H9 (cell line): ENCODE results near the gene PGM3. TPM values are rescaled to one million over a fixed set of nuclear protein-coding genes. Genes with fewer than 3 reads are reported as not detected.

ENCODE experiments used
- DNase-seq: peaks from one replicate; pipeline ENCODE4 v3.0.0-alpha.2; 2017
- H2AFZ ChIP-seq: one replicate; pipeline ENCODE4 v1.6.1; 2013; ENCODE audit warnings: mild to moderate bottlenecking, low read length, control low read depth, moderate library complexity
- H2AK5ac ChIP-seq: 2 replicates; pipeline ENCODE4 v1.6.1; 2013; ENCODE audit warnings: low read length, control low read depth, mixed read lengths; ENCODE audit not compliant: insufficient read length
- H2BK120ac ChIP-seq: one replicate; pipeline ENCODE4 v1.6.1; 2013; ENCODE audit warnings: low read depth, mild to moderate bottlenecking, low read length, control low read depth, inconsistent platforms; ENCODE audit not compliant: poor library complexity, severe bottlenecking
- H2BK12ac ChIP-seq: 2 replicates; pipeline ENCODE4 v1.6.1; 2013; ENCODE audit warnings: low read length, control low read depth, mixed read lengths, low read depth; ENCODE audit not compliant: insufficient read length
- H2BK15ac ChIP-seq: 2 replicates; pipeline ENCODE4 v1.6.1; 2013; ENCODE audit warnings: low read depth, low read length, control low read depth
- H2BK20ac ChIP-seq: one replicate; pipeline ENCODE4 v1.6.1; 2013; ENCODE audit warnings: low read depth, mild to moderate bottlenecking, low read length, control low read depth, inconsistent platforms; ENCODE audit not compliant: poor library complexity, severe bottlenecking
- H2BK5ac ChIP-seq: 2 replicates; pipeline ENCODE4 v1.6.1; 2013; ENCODE audit warnings: low read length, control low read depth, mixed read lengths; ENCODE audit not compliant: insufficient read length
- H3K14ac ChIP-seq: 2 replicates; pipeline ENCODE4 v1.6.1; 2013; ENCODE audit warnings: low read length, control low read depth; ENCODE audit not compliant: insufficient read depth
- H3K18ac ChIP-seq: 2 replicates; pipeline ENCODE4 v1.6.1; 2013; ENCODE audit warnings: low read depth, mild to moderate bottlenecking, mixed read lengths, low read length, control low read depth; ENCODE audit not compliant: insufficient read length
- H3K23ac ChIP-seq: 2 replicates; pipeline ENCODE4 v1.6.1; 2013; ENCODE audit warnings: low read length, control low read depth, mixed read lengths, low read depth; ENCODE audit not compliant: insufficient read length
- H3K23me2 ChIP-seq: 2 replicates; pipeline ENCODE4 v1.6.1; 2013; ENCODE audit warnings: low read depth, mild to moderate bottlenecking, mixed read lengths, low read length, control low read depth; ENCODE audit not compliant: insufficient read length, poor library complexity, severe bottlenecking
- H3K27ac ChIP-seq: 2 replicates; pipeline ENCODE4 v1.5.1; 2013; ENCODE audit warnings: low read length, control low read depth, mixed read lengths, low read depth; ENCODE audit not compliant: insufficient read length
- H3K27me3 ChIP-seq: 2 replicates; pipeline ENCODE4 v1.6.1; 2013; ENCODE audit warnings: low read length, control low read depth, inconsistent platforms; ENCODE audit not compliant: insufficient read depth
- H3K4ac ChIP-seq: 2 replicates; pipeline ENCODE4 v1.6.1; 2013; ENCODE audit warnings: low read depth, mild to moderate bottlenecking, control low read depth, inconsistent platforms, low read length, moderate library complexity
- H3K4me1 ChIP-seq: 2 replicates; pipeline ENCODE4 v1.6.1; 2013; ENCODE audit warnings: low read length, control low read depth, inconsistent platforms; ENCODE audit not compliant: insufficient read depth
- H3K4me2 ChIP-seq: 2 replicates; pipeline ENCODE4 v1.6.1; 2013; ENCODE audit warnings: low read length, control low read depth, mixed read lengths; ENCODE audit not compliant: insufficient read length, insufficient read depth
- H3K56ac ChIP-seq: 2 replicates; pipeline ENCODE4 v1.6.1; 2013; ENCODE audit warnings: low read depth, mild to moderate bottlenecking, mixed read lengths, low read length, control low read depth; ENCODE audit not compliant: insufficient read length
- H3K79me1 ChIP-seq: 2 replicates; pipeline ENCODE4 v1.6.1; 2013; ENCODE audit warnings: low read depth, mild to moderate bottlenecking, moderate library complexity, low read length, control low read depth, inconsistent platforms; ENCODE audit not compliant: insufficient read depth, poor library complexity, severe bottlenecking
- H3K79me2 ChIP-seq: 2 replicates; pipeline ENCODE4 v1.6.1; 2013; ENCODE audit warnings: low read length, control low read depth, inconsistent platforms; ENCODE audit not compliant: insufficient read depth
- H3K9ac ChIP-seq: 2 replicates; pipeline ENCODE4 v1.6.1; 2013; ENCODE audit warnings: low read length, control low read depth, mixed read lengths; ENCODE audit not compliant: insufficient read length; ENCODE audit errors: extremely low read depth
- H3K9me3 ChIP-seq: one replicate; pipeline ENCODE4 v1.6.1; 2013; ENCODE audit warnings: low read depth, low read length, inconsistent platforms; ENCODE audit not compliant: control insufficient read depth
- H3T11ph ChIP-seq: one replicate; pipeline ENCODE4 v1.6.1; 2013; ENCODE audit warnings: mild to moderate bottlenecking, low read length, control low read depth, inconsistent platforms
- H4K20me1 ChIP-seq: one replicate; pipeline ENCODE4 v1.6.1; 2013; ENCODE audit not compliant: control insufficient read depth, insufficient read length, insufficient read depth
- H4K5ac ChIP-seq: 2 replicates; pipeline ENCODE4 v1.6.1; 2013; ENCODE audit warnings: low read depth, mild to moderate bottlenecking, mixed read lengths, low read length, control low read depth; ENCODE audit not compliant: insufficient read length
- H4K8ac ChIP-seq: replicated peaks from 2 replicates; pipeline ENCODE4 v1.6.1; 2013; ENCODE audit warnings: low read length, control low read depth, mixed read lengths, low read depth; ENCODE audit not compliant: insufficient read length
- H4K91ac ChIP-seq: 2 replicates; pipeline ENCODE4 v1.6.1; 2013; ENCODE audit warnings: low read depth, mild to moderate bottlenecking, moderate library complexity, mixed read lengths, low read length, control low read depth; ENCODE audit not compliant: insufficient read length
- H3K27ac Mint-ChIP-seq, 3 experiments: 2 replicates in 2 of 3; 3 replicates in 1 of 3; pipeline ENCODE4 v1.8.0; 2020 to 2021; ENCODE audit warnings: mixed read lengths in 3 of 3, mild to moderate bottlenecking in 1 of 3, moderate library complexity in 1 of 3
- H3K27me3 Mint-ChIP-seq: 2 replicates; pipeline ENCODE4 v1.8.0; 2021; ENCODE audit warnings: low read depth, mild to moderate bottlenecking, moderate library complexity, mixed read lengths
- H3K36me3 Mint-ChIP-seq, 3 experiments: 2 replicates in 2 of 3; 3 replicates in 1 of 3; pipeline ENCODE4 v1.8.0; 2020 to 2021; ENCODE audit warnings: low read depth in 3 of 3, mixed read lengths in 3 of 3; ENCODE audit not compliant: insufficient read depth in 1 of 3
- H3K4me1 Mint-ChIP-seq, 2 experiments: 2 replicates each; pipeline ENCODE4 v1.8.0; 2020; ENCODE audit warnings: mixed read lengths in 2 of 2
- H3K4me3 Mint-ChIP-seq, 2 experiments: 2 replicates in 1 of 2; 3 replicates in 1 of 2; pipeline ENCODE4 v1.8.0; 2020 to 2021; ENCODE audit warnings: mild to moderate bottlenecking in 2 of 2, mixed read lengths in 2 of 2, moderate library complexity in 1 of 2
- H3K9me3 Mint-ChIP-seq, 2 experiments: 2 replicates in 1 of 2; 3 replicates in 1 of 2; pipeline ENCODE4 v1.8.0; 2020; ENCODE audit warnings: mild to moderate bottlenecking in 2 of 2, mixed read lengths in 2 of 2, moderate library complexity in 1 of 2
- CTCF ChIP-seq: fragments of 200-600 bp; sonication (generic); conservative IDR thresholded peaks from 3 replicates; pipeline ENCODE4 v1.8.0; 2021; ENCODE audit warnings: antibody characterized with exemption, mild to moderate bottlenecking
- WGBS: extraction: QIAGEN DNeasy Blood & Tissue Kit; methylation state at CpG from one replicate; pipeline ENCODE4 v1.1.7; 2013; ENCODE audit warnings: missing lambda C conversion rate, low lambda C conversion rate, mixed read lengths; ENCODE audit not compliant: insufficient read length; ENCODE audit errors: extremely low coverage; 5-methylcytosine and 5-hydroxymethylcytosine counted together
- total RNA-seq: library from RNA; stranded (reverse); gene quantifications from 2 replicates; pipeline ENCODE4 v1.2.1, GENCODE V29; 2021

The PGM3 gene
- total RNA-seq, 1 experiment from 2014 or later, result 69.3 TPM

GRCh38 chr6:83126807-83127206 lies 66.3 kb downstream of the PGM3 start:
- H3K4me3 Mint-ChIP-seq, result no peak overlapping the region
- Histone ChIP-seq H3K9me3 (no peaks in the 10 kb centered on the region), H3K14ac (no peak overlapping the region), H3K56ac (no peak overlapping the region), H4K20me1 (no peaks in the 10 kb centered on the region), H3K27ac (no peak overlapping the region), H3K23me2 (no peaks in the 10 kb centered on the region), H3K9ac (no peak overlapping the region), H3K18ac (no peak overlapping the region), H3K4ac (no peak overlapping the region), H3K79me1 (no peaks in the 10 kb centered on the region), H2BK15ac (no peak overlapping the region), H4K5ac (no peak overlapping the region), H3T11ph (no peak overlapping the region), H3K4me2 (no peak overlapping the region), H4K91ac (no peak overlapping the region), H2AFZ (no peak overlapping the region), H3K4me1 (peaks cover 7% of the 10 kb centered on the region), H2BK20ac (no peak overlapping the region), H3K27me3 (no peaks in the 10 kb centered on the region), H3K23ac (no peak overlapping the region), H4K8ac (no peak overlapping the region), H2BK120ac (no peak overlapping the region), H3K79me2 (no peaks in the 10 kb centered on the region), H2BK5ac (no peak overlapping the region), H2BK12ac (no peak overlapping the region), H2AK5ac (no peak overlapping the region)
- H3K9me3 Mint-ChIP-seq, result no peaks in the 10 kb centered on the region
- H3K27me3 Mint-ChIP-seq, result no peaks in the 10 kb centered on the region
- no peak for TF ChIP-seq CTCF
- no CpG with 5 or more reads among the region's 5 CpGs for WGBS
- peaks cover 10 to 19% of the 10 kb centered on the region in 2 experiments for H3K4me1 Mint-ChIP-seq
- no peak for DNase-seq
- H3K36me3 Mint-ChIP-seq, result peaks cover 3 to 52% (median 47%) of the 10 kb centered on the region in 3 experiments; a peak in 6 of 7 replicates
- H3K27ac Mint-ChIP-seq, result peak overlapping the region; percentile 15 to 87 (median 78)
